HEK293 (cell line): ENCODE data around the gene TBC1D17.

Experiments
- GLI2 ChIP-seq: fragments of 450-650 bp; formaldehyde crosslinking; IDR thresholded peaks from 2 replicates; pipeline ENCODE4; 2017; ENCODE audit warnings: missing biosample characterization, missing genetic modification characterization, low read depth, borderline replicate concordance
- GLI4 ChIP-seq: fragments of 450-650 bp; formaldehyde crosslinking; IDR thresholded peaks from 2 replicates; pipeline ENCODE4 v1.5.1; 2016; ENCODE audit warnings: missing biosample characterization, missing genetic modification characterization
- KLF1 ChIP-seq: fragments of 450-650 bp; formaldehyde crosslinking; IDR thresholded peaks from 2 replicates; pipeline ENCODE4 v1.5.1; 2016; ENCODE audit warnings: missing biosample characterization, missing genetic modification characterization
- KLF7 ChIP-seq: fragments of 450-650 bp; formaldehyde crosslinking; IDR thresholded peaks from 2 replicates; pipeline ENCODE4 v1.5.1; 2016; ENCODE audit warnings: missing biosample characterization, missing genetic modification characterization, borderline replicate concordance
- SETDB1 ChIP-seq: IDR thresholded peaks from one replicate; pipeline ENCODE4 v1.6.1; 2017; ENCODE audit warnings: mild to moderate bottlenecking, low read length, moderate library complexity, mixed read lengths; ENCODE audit not compliant: insufficient read length
- WT1 ChIP-seq: fragments of 450-650 bp; formaldehyde crosslinking; IDR thresholded peaks from 2 replicates; pipeline ENCODE4 v1.5.1; 2016; ENCODE audit warnings: missing biosample characterization, missing genetic modification characterization
- YY2 ChIP-seq: fragments of 450-650 bp; formaldehyde crosslinking; IDR thresholded peaks from 2 replicates; pipeline ENCODE4 v1.5.1; 2016; ENCODE audit warnings: missing biosample characterization, missing genetic modification characterization
- ZFHX2 ChIP-seq: fragments of 450-650 bp; formaldehyde crosslinking; conservative IDR thresholded peaks from 2 replicates; pipeline ENCODE4 v1.5.1; 2016; ENCODE audit warnings: missing biosample characterization, missing genetic modification characterization
- ZNF10 ChIP-seq: fragments of 450-650 bp; formaldehyde crosslinking; IDR thresholded peaks from 2 replicates; pipeline ENCODE4 v1.5.1; 2017; ENCODE audit warnings: missing biosample characterization, missing genetic modification characterization
- ZNF19 ChIP-seq: fragments of 450-650 bp; formaldehyde crosslinking; IDR thresholded peaks from 2 replicates; pipeline ENCODE4; 2016; ENCODE audit warnings: missing biosample characterization, missing genetic modification characterization, low read depth
- ZNF302 ChIP-seq: fragments of 450-650 bp; formaldehyde crosslinking; IDR thresholded peaks from 2 replicates; pipeline ENCODE4 v1.5.1; 2016; ENCODE audit warnings: missing biosample characterization, missing genetic modification characterization, low read depth
- ZNF324 ChIP-seq: fragments of 450-650 bp; formaldehyde crosslinking; IDR thresholded peaks from 2 replicates; pipeline ENCODE4 v1.5.1; 2016; ENCODE audit warnings: missing biosample characterization, missing genetic modification characterization
- ZNF335 ChIP-seq: fragments of 450-650 bp; formaldehyde crosslinking; conservative IDR thresholded peaks from 2 replicates; pipeline ENCODE4 v1.5.1; 2016; ENCODE audit warnings: missing biosample characterization, missing genetic modification characterization
- ZNF341 ChIP-seq: fragments of 450-650 bp; formaldehyde crosslinking; IDR thresholded peaks from 2 replicates; pipeline ENCODE4; 2016; ENCODE audit warnings: low read depth, missing biosample characterization, missing genetic modification characterization
- ZNF37A ChIP-seq: fragments of 450-650 bp; IDR thresholded peaks from 2 replicates; pipeline ENCODE4 v1.5.1; 2018; ENCODE audit warnings: missing biosample characterization, missing genetic modification characterization
- ZNF501 ChIP-seq: fragments of 450-650 bp; formaldehyde crosslinking; IDR thresholded peaks from 2 replicates; pipeline ENCODE4 v1.5.1; 2016; ENCODE audit warnings: missing biosample characterization, missing genetic modification characterization
- ZNF514 ChIP-seq: fragments of 450-650 bp; formaldehyde crosslinking; IDR thresholded peaks from 2 replicates; pipeline ENCODE4 v1.5.1; 2016; ENCODE audit warnings: missing biosample characterization, missing genetic modification characterization
- ZNF549 ChIP-seq: fragments of 450-650 bp; IDR thresholded peaks from 2 replicates; pipeline ENCODE4 v1.5.1; 2018; ENCODE audit warnings: missing biosample characterization, missing genetic modification characterization, mild to moderate bottlenecking, inconsistent platforms, moderate library complexity
- ZNF555 ChIP-seq: fragments of 450-650 bp; formaldehyde crosslinking; conservative IDR thresholded peaks from 2 replicates; pipeline ENCODE4 v1.5.1; 2017; ENCODE audit warnings: missing biosample characterization, mild to moderate bottlenecking, missing genetic modification characterization, inconsistent platforms
- ZNF585B ChIP-seq: fragments of 450-650 bp; formaldehyde crosslinking; IDR thresholded peaks from 2 replicates; pipeline ENCODE4 v1.5.1; 2016; ENCODE audit warnings: missing biosample characterization, missing genetic modification characterization
- ZNF596 ChIP-seq: fragments of 450-650 bp; IDR thresholded peaks from 2 replicates; pipeline ENCODE4 v1.5.0; 2018; ENCODE audit warnings: missing biosample characterization, mild to moderate bottlenecking, missing genetic modification characterization, moderate library complexity
- ZNF623 ChIP-seq: fragments of 450-650 bp; formaldehyde crosslinking; IDR thresholded peaks from 2 replicates; pipeline ENCODE4 v1.5.1; 2016; ENCODE audit warnings: missing biosample characterization, missing genetic modification characterization
- TF ChIP-seq, protein P1 (sequence below): fragments of 450-650 bp; formaldehyde crosslinking; IDR thresholded peaks from 2 replicates; pipeline ENCODE4 v1.5.1; 2017; ENCODE audit warnings: missing biosample characterization, missing genetic modification characterization
- TF ChIP-seq, protein P2 (sequence below): fragments of 450-650 bp; formaldehyde crosslinking; IDR thresholded peaks from 2 replicates; pipeline ENCODE4 v1.5.1; 2017; ENCODE audit warnings: missing biosample characterization, missing genetic modification characterization
- TF ChIP-seq, protein P3 (sequence below): fragments of 450-650 bp; formaldehyde crosslinking; IDR thresholded peaks from 2 replicates; pipeline ENCODE4 v1.5.1; 2016; ENCODE audit warnings: missing biosample characterization, missing genetic modification characterization
- TF ChIP-seq, protein P4 (sequence below): fragments of 450-650 bp; formaldehyde crosslinking; IDR thresholded peaks from 2 replicates; pipeline ENCODE4 v1.5.1; 2016; ENCODE audit warnings: missing biosample characterization, missing genetic modification characterization, borderline replicate concordance
- TF ChIP-seq, protein P5 (sequence below): fragments of 450-650 bp; formaldehyde crosslinking; IDR thresholded peaks from 2 replicates; pipeline ENCODE4 v1.5.1; 2016; ENCODE audit warnings: missing biosample characterization, missing genetic modification characterization
- TF ChIP-seq, protein P6 (sequence below): fragments of 450-650 bp; formaldehyde crosslinking; IDR thresholded peaks from 2 replicates; pipeline ENCODE4 v1.5.1; 2017; ENCODE audit warnings: missing biosample characterization, mild to moderate bottlenecking, missing genetic modification characterization, moderate library complexity

Gene TBC1D17

DNA sequence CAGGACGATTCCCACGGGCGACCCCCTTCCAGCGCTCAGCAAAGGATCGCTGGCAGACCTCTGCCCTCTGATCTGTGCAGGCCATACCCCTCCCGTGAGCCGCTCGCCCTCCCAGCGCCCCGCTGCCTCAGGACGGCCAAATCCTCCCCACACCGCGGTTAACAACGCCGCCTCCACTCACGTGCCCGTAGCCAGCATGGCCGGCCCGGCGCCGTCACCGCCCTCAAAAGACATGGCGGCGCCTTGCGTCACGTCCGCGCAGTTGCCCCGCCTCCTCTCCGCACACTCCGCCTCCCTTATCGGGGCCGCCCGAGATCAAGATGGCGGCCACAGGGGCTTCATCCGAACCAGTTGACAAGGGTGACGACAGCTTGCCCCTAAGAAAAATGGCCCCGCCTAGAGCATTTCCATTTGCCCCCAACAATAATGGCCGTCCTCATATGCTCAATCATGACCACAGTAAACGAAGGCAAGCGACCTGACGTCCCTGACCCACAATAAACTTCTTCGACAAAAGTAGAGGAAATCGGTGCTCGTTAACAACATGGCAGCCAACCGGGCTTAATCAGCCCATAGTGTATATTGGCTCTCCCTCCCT lies 981 bp upstream of the TBC1D17 start (continued):
- TF ChIP-seq, protein P1, sequence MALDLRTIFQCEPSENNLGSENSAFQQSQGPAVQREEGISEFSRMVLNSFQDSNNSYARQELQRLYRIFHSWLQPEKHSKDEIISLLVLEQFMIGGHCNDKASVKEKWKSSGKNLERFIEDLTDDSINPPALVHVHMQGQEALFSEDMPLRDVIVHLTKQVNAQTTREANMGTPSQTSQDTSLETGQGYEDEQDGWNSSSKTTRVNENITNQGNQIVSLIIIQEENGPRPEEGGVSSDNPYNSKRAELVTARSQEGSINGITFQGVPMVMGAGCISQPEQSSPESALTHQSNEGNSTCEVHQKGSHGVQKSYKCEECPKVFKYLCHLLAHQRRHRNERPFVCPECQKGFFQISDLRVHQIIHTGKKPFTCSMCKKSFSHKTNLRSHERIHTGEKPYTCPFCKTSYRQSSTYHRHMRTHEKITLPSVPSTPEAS = no peak
- no peak for TF ChIP-seq GLI2 (tag by site-specific recombination)
- no peak for TF ChIP-seq ZNF585B (tag by site-specific recombination)
- no peak for TF ChIP-seq ZNF302 (tag by site-specific recombination)
- no peak for TF ChIP-seq GLI4 (tag by site-specific recombination)
- TF ChIP-seq, protein P2, sequence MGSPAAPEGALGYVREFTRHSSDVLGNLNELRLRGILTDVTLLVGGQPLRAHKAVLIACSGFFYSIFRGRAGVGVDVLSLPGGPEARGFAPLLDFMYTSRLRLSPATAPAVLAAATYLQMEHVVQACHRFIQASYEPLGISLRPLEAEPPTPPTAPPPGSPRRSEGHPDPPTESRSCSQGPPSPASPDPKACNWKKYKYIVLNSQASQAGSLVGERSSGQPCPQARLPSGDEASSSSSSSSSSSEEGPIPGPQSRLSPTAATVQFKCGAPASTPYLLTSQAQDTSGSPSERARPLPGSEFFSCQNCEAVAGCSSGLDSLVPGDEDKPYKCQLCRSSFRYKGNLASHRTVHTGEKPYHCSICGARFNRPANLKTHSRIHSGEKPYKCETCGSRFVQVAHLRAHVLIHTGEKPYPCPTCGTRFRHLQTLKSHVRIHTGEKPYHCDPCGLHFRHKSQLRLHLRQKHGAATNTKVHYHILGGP (tag by site-specific recombination) = no peak
- TF ChIP-seq, protein P3, sequence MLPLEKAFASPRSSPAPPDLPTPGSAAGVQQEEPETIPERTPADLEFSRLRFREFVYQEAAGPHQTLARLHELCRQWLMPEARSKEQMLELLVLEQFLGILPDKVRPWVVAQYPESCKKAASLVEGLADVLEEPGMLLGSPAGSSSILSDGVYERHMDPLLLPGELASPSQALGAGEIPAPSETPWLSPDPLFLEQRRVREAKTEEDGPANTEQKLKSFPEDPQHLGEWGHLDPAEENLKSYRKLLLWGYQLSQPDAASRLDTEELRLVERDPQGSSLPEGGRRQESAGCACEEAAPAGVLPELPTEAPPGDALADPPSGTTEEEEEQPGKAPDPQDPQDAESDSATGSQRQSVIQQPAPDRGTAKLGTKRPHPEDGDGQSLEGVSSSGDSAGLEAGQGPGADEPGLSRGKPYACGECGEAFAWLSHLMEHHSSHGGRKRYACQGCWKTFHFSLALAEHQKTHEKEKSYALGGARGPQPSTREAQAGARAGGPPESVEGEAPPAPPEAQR (tag by site-specific recombination) = 0 out of 2 replicates have a peak, but pooled peaks have one; percentile 34
- 0 out of 2 replicates have a peak, but pooled peaks have one; percentile 11 for TF ChIP-seq KLF7
- TF ChIP-seq ZNF341 (tag by site-specific recombination) = no peak
- TF ChIP-seq ZFHX2 (tag by site-specific recombination) = peak; percentile 65
- TF ChIP-seq, protein P4, sequence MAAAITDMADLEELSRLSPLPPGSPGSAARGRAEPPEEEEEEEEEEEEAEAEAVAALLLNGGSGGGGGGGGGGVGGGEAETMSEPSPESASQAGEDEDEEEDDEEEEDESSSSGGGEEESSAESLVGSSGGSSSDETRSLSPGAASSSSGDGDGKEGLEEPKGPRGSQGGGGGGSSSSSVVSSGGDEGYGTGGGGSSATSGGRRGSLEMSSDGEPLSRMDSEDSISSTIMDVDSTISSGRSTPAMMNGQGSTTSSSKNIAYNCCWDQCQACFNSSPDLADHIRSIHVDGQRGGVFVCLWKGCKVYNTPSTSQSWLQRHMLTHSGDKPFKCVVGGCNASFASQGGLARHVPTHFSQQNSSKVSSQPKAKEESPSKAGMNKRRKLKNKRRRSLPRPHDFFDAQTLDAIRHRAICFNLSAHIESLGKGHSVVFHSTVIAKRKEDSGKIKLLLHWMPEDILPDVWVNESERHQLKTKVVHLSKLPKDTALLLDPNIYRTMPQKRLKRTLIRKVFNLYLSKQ (tag by site-specific recombination) = no peak
- TF ChIP-seq, protein P5, sequence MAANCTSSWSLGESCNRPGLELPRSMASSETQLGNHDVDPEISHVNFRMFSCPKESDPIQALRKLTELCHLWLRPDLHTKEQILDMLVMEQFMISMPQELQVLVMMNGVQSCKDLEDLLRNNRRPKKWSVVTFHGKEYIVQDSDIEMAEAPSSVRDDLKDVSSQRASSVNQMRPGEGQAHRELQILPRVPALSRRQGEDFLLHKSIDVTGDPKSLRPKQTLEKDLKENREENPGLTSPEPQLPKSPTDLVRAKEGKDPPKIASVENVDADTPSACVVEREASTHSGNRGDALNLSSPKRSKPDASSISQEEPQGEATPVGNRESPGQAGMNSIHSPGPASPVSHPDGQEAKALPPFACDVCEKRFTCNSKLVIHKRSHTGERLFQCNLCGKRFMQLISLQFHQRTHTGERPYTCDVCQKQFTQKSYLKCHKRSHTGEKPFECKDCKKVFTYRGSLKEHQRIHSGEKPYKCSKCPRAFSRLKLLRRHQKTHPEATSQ (tag by site-specific recombination) = no peak
- TF ChIP-seq ZNF335 (tag by site-specific recombination) = peak; percentile 97
- no peak for TF ChIP-seq ZNF549
- TF ChIP-seq SETDB1 = no peak
- TF ChIP-seq ZNF514 (tag by site-specific recombination) = no peak
- peak; percentile 99 for TF ChIP-seq YY2
- no peak; the same call in 1 of the 2 replicates for TF ChIP-seq ZNF501 (tag by site-specific recombination)
- 0 out of 2 replicates have a peak, but pooled peaks have one; percentile 15 for TF ChIP-seq KLF1
- peak; percentile 61; the same call in 1 of the 2 replicates for TF ChIP-seq ZNF324 (tag by site-specific recombination)
- TF ChIP-seq WT1 (tag by site-specific recombination) = no peak
- TF ChIP-seq, protein P6, sequence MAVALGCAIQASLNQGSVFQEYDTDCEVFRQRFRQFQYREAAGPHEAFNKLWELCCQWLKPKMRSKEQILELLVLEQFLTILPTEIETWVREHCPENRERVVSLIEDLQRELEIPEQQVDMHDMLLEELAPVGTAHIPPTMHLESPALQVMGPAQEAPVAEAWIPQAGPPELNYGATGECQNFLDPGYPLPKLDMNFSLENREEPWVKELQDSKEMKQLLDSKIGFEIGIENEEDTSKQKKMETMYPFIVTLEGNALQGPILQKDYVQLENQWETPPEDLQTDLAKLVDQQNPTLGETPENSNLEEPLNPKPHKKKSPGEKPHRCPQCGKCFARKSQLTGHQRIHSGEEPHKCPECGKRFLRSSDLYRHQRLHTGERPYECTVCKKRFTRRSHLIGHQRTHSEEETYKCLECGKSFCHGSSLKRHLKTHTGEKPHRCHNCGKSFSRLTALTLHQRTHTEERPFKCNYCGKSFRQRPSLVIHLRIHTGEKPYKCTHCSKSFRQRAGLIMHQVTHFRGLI (tag by site-specific recombination) = no peak
- TF ChIP-seq ZNF623 = no peak
- no peak for TF ChIP-seq ZNF596 (tag by site-specific recombination)
- TF ChIP-seq ZNF19 = no peak
- TF ChIP-seq ZNF37A (tag by site-specific recombination) = no peak
- TF ChIP-seq ZNF10 (tag by site-specific recombination) = no peak
- TF ChIP-seq ZNF555 (tag by site-specific recombination) = no peak
